Neutrophil (primary cell): Measurements from ENCODE around the gene SCMH1.

ENCODE experiments used
- H3K27ac ChIP-seq: fragments of 200-600 bp; sonication (generic); 2 replicates; pipeline ENCODE4 v1.5.1; 2016; ENCODE audit warnings: mild to moderate bottlenecking, moderate library complexity
- H3K27me3 ChIP-seq: fragments of 200-600 bp; sonication (generic); 2 replicates; pipeline ENCODE4 v1.6.0; 2016; ENCODE audit warnings: mild to moderate bottlenecking
- H3K36me3 ChIP-seq: fragments of 200-600 bp; sonication (generic); 2 replicates; pipeline ENCODE4 v1.5.1; 2017
- H3K4me1 ChIP-seq, 2 experiments: fragments of 200-600 bp in 1 of 2; sonication (generic) in 1 of 2; 1 replicate in 1 of 2; 2 replicates in 1 of 2; pipeline versions ENCODE4 v1.5.1 to v1.6.1; 2013 to 2016; ENCODE audit warnings: low read depth in 1 of 2, low read length in 1 of 2, mild to moderate bottlenecking in 1 of 2, moderate library complexity in 1 of 2; ENCODE audit not compliant: control insufficient read depth in 1 of 2, insufficient read depth in 1 of 2
- H3K4me3 ChIP-seq, 2 experiments: fragments of 200-600 bp in 1 of 2; sonication (generic) in 1 of 2; 1 replicate in 1 of 2; 2 replicates in 1 of 2; pipeline ENCODE4 v1.5.1; 2013 to 2016; ENCODE audit warnings: low read depth in 1 of 2, low read length in 1 of 2, mild to moderate bottlenecking in 1 of 2, moderate library complexity in 1 of 2
- H3K9me3 ChIP-seq: fragments of 200-600 bp; sonication (generic); 2 replicates; pipeline ENCODE4 v1.5.1; 2016
- CTCF ChIP-seq: fragments of 200-600 bp; sonication (generic); IDR thresholded peaks from 2 replicates; pipeline ENCODE4 v1.5.1; 2016; ENCODE audit warnings: antibody characterized with exemption

The SCMH1 gene

GRCh38 chr1:41010345-41010744 lies 231.8 kb downstream of the SCMH1 start:
- TF ChIP-seq CTCF = no peak
- Histone ChIP-seq H3K36me3 (peaks cover 33% of the 10 kb centered on the region), H3K27ac (no peak overlapping the region), H3K27me3 (no peaks in the 10 kb centered on the region), H3K4me3 (no peak overlapping the region), H3K9me3 (no peaks in the 10 kb centered on the region), H3K4me1 (peaks cover 26 to 39% of the 10 kb centered on the region in 2 experiments)

- no peak for TF ChIP-seq CTCF
- Histone ChIP-seq H3K4me3 (no peak overlapping the region), H3K4me1 (peaks cover 18 to 30% of the 10 kb centered on the region in 2 experiments), H3K27me3 (no peaks in the 10 kb centered on the region), H3K27ac (no peak overlapping the region), H3K9me3 (no peaks in the 10 kb centered on the region), H3K36me3 (peaks cover 33% of the 10 kb centered on the region)
Observed at GRCh38 chr1:41009466-41009865, 232.6 kb downstream of the SCMH1 start.

- no peaks in the 10 kb centered on the region for H3K9me3 ChIP-seq
- H3K27me3 ChIP-seq = no peaks in the 10 kb centered on the region
- no peak overlapping the region for H3K27ac ChIP-seq
- H3K4me1 ChIP-seq = peaks cover 4 to 7% of the 10 kb centered on the region in 2 experiments
- TF ChIP-seq CTCF = no peak
- H3K4me3 ChIP-seq = no peak overlapping the region
- H3K36me3 ChIP-seq = peaks cover 33% of the 10 kb centered on the region
Observed at GRCh38 chr1:41006942-41007865, 234.9 kb downstream of the SCMH1 start.

GRCh38 chr1:41005876-41006275 lies 236.2 kb downstream of the SCMH1 start:
- Histone ChIP-seq H3K4me3 (no peak overlapping the region), H3K27me3 (no peaks in the 10 kb centered on the region), H3K27ac (no peak overlapping the region), H3K4me1 (no peaks in the 10 kb centered on the region), H3K36me3 (peaks cover 33% of the 10 kb centered on the region), H3K9me3 (no peaks in the 10 kb centered on the region)
- no peak for TF ChIP-seq CTCF

GRCh38 chr1:41003640-41004220 lies 238.4 kb downstream of the SCMH1 start:
- H3K4me1 ChIP-seq = no peaks in the 10 kb centered on the region
- peaks cover 30% of the 10 kb centered on the region for H3K36me3 ChIP-seq
- H3K9me3 ChIP-seq = no peaks in the 10 kb centered on the region
- no peak overlapping the region for H3K27ac ChIP-seq
- H3K27me3 ChIP-seq = no peaks in the 10 kb centered on the region
- no peak for TF ChIP-seq CTCF
- H3K4me3 ChIP-seq = no peak overlapping the region
